ENCODE measurements around the gene C10orf143.
"Not testable (repeated sequence)": the region's sequence is repeated elsewhere in the genome, so short reads cannot be mapped to it uniquely, and the experiment has no call there.

C10orf143 gene

DNA sequence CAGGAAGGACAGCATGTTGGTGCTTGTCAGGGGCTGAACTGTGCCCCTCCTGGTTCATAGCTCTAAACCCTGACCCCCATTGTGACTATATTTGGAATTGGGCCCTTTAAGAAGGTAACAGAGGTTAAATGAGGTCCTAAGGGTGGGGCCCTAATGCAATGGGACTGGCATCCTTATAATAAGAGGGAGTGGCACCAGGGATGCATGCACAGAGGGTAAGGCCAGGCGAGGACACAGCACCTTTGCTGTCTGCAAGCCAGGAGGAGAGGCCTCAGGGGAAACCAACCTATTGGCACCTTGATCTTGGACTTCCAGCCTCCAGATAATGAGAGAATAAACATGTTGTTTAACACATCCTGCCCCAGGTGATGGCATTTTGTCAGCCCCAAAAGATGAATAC, 85.3 kb downstream of the C10orf143 start:
- Histone ChIP-seq H3K79me2 (ENCODE audit: insufficient read depth, low read length) (no peaks in the 10 kb centered on the region), H3K9ac (ENCODE audit: low read length) (no peak overlapping the region), H4K20me1 (ENCODE audit: low read depth, low read length) (no peaks in the 10 kb centered on the region), H3K27ac (ENCODE audit: low read depth, low read length) (no peak overlapping the region), H3F3A (ENCODE audit: insufficient read depth) (no peaks in the 10 kb centered on the region), H3K36me3 (ENCODE audit: low read length) (no peaks in the 10 kb centered on the region), H3K27me3 (ENCODE audit: low read length) (no peaks in the 10 kb centered on the region), H3K9me3 (ENCODE audit: insufficient read depth, low read length) (no peaks in the 10 kb centered on the region), H3K9me2 (replicated peaks; ENCODE audit: insufficient read depth, low read length) (no peaks in the 10 kb centered on the region), H2AFZ (ENCODE audit: low read depth, low read length, severe bottlenecking) (no peak overlapping the region), H3K4me2 (ENCODE audit: low read depth, low read length, poor library complexity, severe bottlenecking) (no peak overlapping the region), H3K4me3 (ENCODE audit: insufficient read depth, low read length, poor library complexity, severe bottlenecking) (no peak overlapping the region)
- TF ChIP-seq EZH2phosphoT487 (conservative IDR thresholded peaks at IDR 0.05; ENCODE audit: low read length) = no peak
- TF ChIP-seq, protein P1, sequence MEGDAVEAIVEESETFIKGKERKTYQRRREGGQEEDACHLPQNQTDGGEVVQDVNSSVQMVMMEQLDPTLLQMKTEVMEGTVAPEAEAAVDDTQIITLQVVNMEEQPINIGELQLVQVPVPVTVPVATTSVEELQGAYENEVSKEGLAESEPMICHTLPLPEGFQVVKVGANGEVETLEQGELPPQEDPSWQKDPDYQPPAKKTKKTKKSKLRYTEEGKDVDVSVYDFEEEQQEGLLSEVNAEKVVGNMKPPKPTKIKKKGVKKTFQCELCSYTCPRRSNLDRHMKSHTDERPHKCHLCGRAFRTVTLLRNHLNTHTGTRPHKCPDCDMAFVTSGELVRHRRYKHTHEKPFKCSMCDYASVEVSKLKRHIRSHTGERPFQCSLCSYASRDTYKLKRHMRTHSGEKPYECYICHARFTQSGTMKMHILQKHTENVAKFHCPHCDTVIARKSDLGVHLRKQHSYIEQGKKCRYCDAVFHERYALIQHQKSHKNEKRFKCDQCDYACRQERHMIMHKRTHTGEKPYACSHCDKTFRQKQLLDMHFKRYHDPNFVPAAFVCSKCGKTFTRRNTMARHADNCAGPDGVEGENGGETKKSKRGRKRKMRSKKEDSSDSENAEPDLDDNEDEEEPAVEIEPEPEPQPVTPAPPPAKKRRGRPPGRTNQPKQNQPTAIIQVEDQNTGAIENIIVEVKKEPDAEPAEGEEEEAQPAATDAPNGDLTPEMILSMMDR (IDR thresholded peaks at IDR 0.05; ENCODE audit: insufficient read depth, low read length, poor library complexity, severe bottlenecking) = no peak

DNA sequence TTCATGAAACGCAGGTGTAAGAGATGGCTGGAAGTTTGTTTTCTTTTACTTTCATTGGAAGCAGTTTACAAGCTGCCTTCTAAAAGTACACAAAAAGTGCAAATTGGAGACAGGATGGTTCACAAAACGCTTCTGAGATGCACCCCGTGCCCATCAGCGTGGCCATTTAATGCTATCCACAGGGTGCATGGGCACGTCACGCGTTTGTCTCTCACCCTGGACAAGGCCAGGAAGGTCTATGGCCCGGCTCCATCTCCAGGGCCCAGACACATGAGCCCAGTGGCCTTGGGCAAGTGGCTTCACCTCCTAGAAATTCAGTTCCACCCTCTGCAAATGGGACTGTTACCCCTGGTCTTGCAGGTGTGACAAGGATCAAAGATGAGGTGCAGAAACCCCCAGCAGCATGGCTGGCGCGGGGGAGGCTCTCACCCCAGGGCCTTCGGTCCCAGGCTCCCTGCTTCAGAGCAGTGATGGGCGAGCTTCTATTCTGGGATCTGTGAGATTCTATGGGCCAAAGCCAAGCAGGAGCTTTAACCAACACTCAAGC, 85.8 kb downstream of the C10orf143 start:
- no peaks in the 10 kb centered on the region for H4K20me1 ChIP-seq (ENCODE audit: low read depth, low read length)
- no peaks in the 10 kb centered on the region for H3K9me2 ChIP-seq (replicated peaks; ENCODE audit: insufficient read depth, low read length)
- no peak overlapping the region for H3K4me2 ChIP-seq (ENCODE audit: low read depth, low read length, poor library complexity, severe bottlenecking)
- no peaks in the 10 kb centered on the region for H3K36me3 ChIP-seq (ENCODE audit: low read length)
- H3K27me3 ChIP-seq (ENCODE audit: low read length) = no peaks in the 10 kb centered on the region
- H3K4me3 ChIP-seq (ENCODE audit: insufficient read depth, low read length, poor library complexity, severe bottlenecking) = no peak overlapping the region
- no peaks in the 10 kb centered on the region for H3K9me3 ChIP-seq (ENCODE audit: insufficient read depth, low read length)
- no peak for TF ChIP-seq EZH2phosphoT487 (conservative IDR thresholded peaks at IDR 0.05; ENCODE audit: low read length)
- TF ChIP-seq, protein P1 (IDR thresholded peaks at IDR 0.05; ENCODE audit: insufficient read depth, low read length, poor library complexity, severe bottlenecking) = no peak
- no peak overlapping the region for H2AFZ ChIP-seq (ENCODE audit: low read depth, low read length, severe bottlenecking)
- H3F3A ChIP-seq (ENCODE audit: insufficient read depth) = no peaks in the 10 kb centered on the region
- no peaks in the 10 kb centered on the region for H3K79me2 ChIP-seq (ENCODE audit: insufficient read depth, low read length)
- H3K9ac ChIP-seq (ENCODE audit: low read length) = no peak overlapping the region
- no peak overlapping the region for H3K27ac ChIP-seq (ENCODE audit: low read depth, low read length)

DNA sequence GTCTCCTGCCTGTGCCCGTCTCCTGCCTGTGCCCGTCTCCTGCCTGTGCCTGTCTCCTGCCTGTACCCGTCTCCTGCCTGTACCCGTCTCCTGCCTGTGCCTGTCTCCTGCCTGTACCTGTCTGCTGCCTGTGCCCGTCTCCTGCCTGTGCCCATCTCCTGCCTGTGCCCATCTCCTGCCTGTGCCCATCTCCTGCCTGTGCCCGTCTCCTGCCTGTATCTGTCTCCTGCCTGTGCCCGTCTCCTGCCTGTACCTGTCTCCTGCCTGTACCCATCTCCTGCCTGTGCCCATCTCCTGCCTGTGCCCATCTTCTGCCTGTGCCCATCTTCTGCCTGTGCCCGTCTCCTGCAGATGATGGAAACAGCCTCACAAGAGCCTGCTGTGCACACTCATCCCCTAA, 86.3 kb downstream of the C10orf143 start:
- not testable (repeated sequence) for H3K9me3 ChIP-seq (ENCODE audit: insufficient read depth, low read length)

DNA sequence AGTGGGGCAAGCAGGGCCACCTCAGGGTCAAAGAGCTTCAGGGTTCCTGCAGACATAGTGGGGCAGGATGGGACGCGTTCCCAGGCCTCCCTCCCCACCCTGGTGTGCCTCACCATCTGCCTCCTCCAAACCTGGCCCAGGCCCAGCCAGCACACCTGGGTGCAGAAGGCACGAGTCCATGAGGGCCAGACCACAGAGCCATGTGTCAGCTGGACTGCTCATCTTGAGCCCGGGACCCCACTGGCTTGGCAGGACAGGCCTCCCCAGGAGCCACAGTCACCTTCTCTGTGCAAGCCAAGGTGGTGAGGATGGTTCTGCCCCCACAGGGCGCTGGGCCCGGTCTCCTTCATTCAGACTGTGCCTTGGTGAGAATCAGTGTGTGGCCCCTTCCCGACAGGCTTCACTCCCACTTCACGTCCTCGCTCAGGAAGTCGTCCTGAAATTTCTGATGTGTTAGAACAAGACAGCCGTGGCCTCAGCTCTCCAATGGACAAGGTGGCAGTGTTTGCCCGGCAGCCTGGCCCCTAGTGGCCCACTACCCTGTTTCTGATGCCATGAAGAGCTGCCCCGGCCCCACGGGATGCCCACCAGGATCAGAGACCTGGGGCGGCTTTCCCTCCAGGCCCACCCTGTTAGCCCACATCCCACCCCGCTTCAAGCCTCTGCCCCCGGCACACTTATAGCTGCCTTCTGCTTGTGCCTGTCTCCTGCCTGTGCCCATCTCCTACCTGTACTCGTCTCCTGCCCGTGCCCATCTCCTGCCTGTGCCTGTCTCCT, 87.0 kb downstream of the C10orf143 start:
- Histone ChIP-seq H3K79me2 (ENCODE audit: insufficient read depth, low read length) (no peaks in the 10 kb centered on the region), H2AFZ (ENCODE audit: low read depth, low read length, severe bottlenecking) (no peak overlapping the region), H3K9ac (ENCODE audit: low read length) (no peak overlapping the region), H3K9me3 (ENCODE audit: insufficient read depth, low read length) (no peaks in the 10 kb centered on the region), H3K4me2 (ENCODE audit: low read depth, low read length, poor library complexity, severe bottlenecking) (no peak overlapping the region), H3K27ac (ENCODE audit: low read depth, low read length) (no peak overlapping the region), H3K27me3 (ENCODE audit: low read length) (no peaks in the 10 kb centered on the region), H3K36me3 (ENCODE audit: low read length) (no peaks in the 10 kb centered on the region), H3F3A (ENCODE audit: insufficient read depth) (no peaks in the 10 kb centered on the region), H4K20me1 (ENCODE audit: low read depth, low read length) (no peaks in the 10 kb centered on the region), H3K9me2 (replicated peaks; ENCODE audit: insufficient read depth, low read length) (no peaks in the 10 kb centered on the region), H3K4me3 (ENCODE audit: insufficient read depth, low read length, poor library complexity, severe bottlenecking) (no peak overlapping the region)
- TF ChIP-seq EZH2phosphoT487 (conservative IDR thresholded peaks at IDR 0.05; ENCODE audit: low read length) = no peak
- TF ChIP-seq, protein P1 (IDR thresholded peaks at IDR 0.05; ENCODE audit: insufficient read depth, low read length, poor library complexity, severe bottlenecking) = no peak

More for the DNA sequence above, 86.3 kb downstream of the C10orf143 start:
- H3K27ac ChIP-seq (ENCODE audit: low read depth, low read length); H3K9me2 ChIP-seq (replicated peaks; ENCODE audit: insufficient read depth, low read length); H3K4me3 ChIP-seq (ENCODE audit: insufficient read depth, low read length, poor library complexity, severe bottlenecking); H3K4me2 ChIP-seq (ENCODE audit: low read depth, low read length, poor library complexity, severe bottlenecking); H2AFZ ChIP-seq (ENCODE audit: low read depth, low read length, severe bottlenecking); H3K36me3 ChIP-seq (ENCODE audit: low read length); H3K79me2 ChIP-seq (ENCODE audit: insufficient read depth, low read length); H3K27me3 ChIP-seq (ENCODE audit: low read length); H3K9ac ChIP-seq (ENCODE audit: low read length); H3F3A ChIP-seq (ENCODE audit: insufficient read depth); H4K20me1 ChIP-seq (ENCODE audit: low read depth, low read length): not testable (repeated sequence)
